GM12873 (cell line): ENCODE data around the gene TNIK.

ENCODE experiments used
- CTCF ChIP-seq: IDR thresholded peaks from 2 replicates; pipeline ENCODE4 v1.5.1; 2012; ENCODE audit warnings: low read depth, mild to moderate bottlenecking, moderate library complexity, low read length, control low read depth; ENCODE audit not compliant: insufficient read depth; ENCODE audit errors: missing control alignments

The TNIK gene

GRCh38 chr3:171281256-171281992, 178.8 kb downstream of the TNIK start:
- no peak for TF ChIP-seq CTCF

GRCh38 chr3:171279972-171280371, 180.2 kb downstream of the TNIK start:
- no peak for TF ChIP-seq CTCF

- no peak for TF ChIP-seq CTCF
Observed at GRCh38 chr3:171278299-171278590, 182.0 kb downstream of the TNIK start.

- peak; percentile 19 for TF ChIP-seq CTCF
Observed at GRCh38 chr3:171277456-171278298, 182.5 kb downstream of the TNIK start.

- no peak for TF ChIP-seq CTCF
Observed at GRCh38 chr3:171276923-171277322, 183.3 kb downstream of the TNIK start.

GRCh38 chr3:171274222-171274621, 186.0 kb downstream of the TNIK start:
- TF ChIP-seq CTCF = no peak

- TF ChIP-seq CTCF = no peak
Observed at GRCh38 chr3:171270541-171270940, 189.7 kb downstream of the TNIK start.
